ENCODE data around the gene ZFP91.

The ZFP91 gene

GRCh38 chr11:58561394-58562098 is 17.3 kb upstream of the ZFP91 start:
- Histone ChIP-seq H3K9ac (ENCODE audit: low read length) (no peak overlapping the region), H4K20me1 (ENCODE audit: low read depth, low read length) (peaks cover 81% of the 10 kb centered on the region), H3K4me3 (ENCODE audit: insufficient read depth, low read length, poor library complexity, severe bottlenecking) (no peak overlapping the region), H3K27me3 (ENCODE audit: low read length) (no peaks in the 10 kb centered on the region), H3K4me2 (ENCODE audit: low read depth, low read length, poor library complexity, severe bottlenecking) (no peak overlapping the region), H3K9me2 (replicated peaks; ENCODE audit: insufficient read depth, low read length) (no peaks in the 10 kb centered on the region), H3K27ac (ENCODE audit: low read depth, low read length) (no peak overlapping the region), H3K9me3 (ENCODE audit: insufficient read depth, low read length) (no peaks in the 10 kb centered on the region), H3F3A (ENCODE audit: insufficient read depth) (peaks cover 32% of the 10 kb centered on the region), H3K79me2 (ENCODE audit: insufficient read depth, low read length) (peaks cover 98% of the 10 kb centered on the region), H2AFZ (ENCODE audit: low read depth, low read length, severe bottlenecking) (no peak overlapping the region), H3K36me3 (ENCODE audit: low read length) (peaks cover 73% of the 10 kb centered on the region)
- TF ChIP-seq EZH2phosphoT487 (conservative IDR thresholded peaks at IDR 0.05; ENCODE audit: low read length) (no peak), CTCF (IDR thresholded peaks at IDR 0.05; ENCODE audit: insufficient read depth, low read length, poor library complexity, severe bottlenecking) (no peak)

- peaks cover 98% of the 10 kb centered on the region for H3K79me2 ChIP-seq (ENCODE audit: insufficient read depth, low read length)
- peaks cover 29% of the 10 kb centered on the region for H3F3A ChIP-seq (ENCODE audit: insufficient read depth)
- no peak overlapping the region for H3K4me2 ChIP-seq (ENCODE audit: low read depth, low read length, poor library complexity, severe bottlenecking)
Measured at GRCh38 chr11:58562375-58562800, 16.5 kb upstream of the ZFP91 start.

GRCh38 chr11:58564231-58564630 is 14.6 kb upstream of the ZFP91 start:
- Histone ChIP-seq H3K9me3 (ENCODE audit: insufficient read depth, low read length) (no peaks in the 10 kb centered on the region), H4K20me1 (ENCODE audit: low read depth, low read length) (peaks cover 70% of the 10 kb centered on the region), H3K27me3 (ENCODE audit: low read length) (no peaks in the 10 kb centered on the region), H3K9me2 (replicated peaks; ENCODE audit: insufficient read depth, low read length) (no peaks in the 10 kb centered on the region), H3K27ac (ENCODE audit: low read depth, low read length) (no peak overlapping the region), H3F3A (ENCODE audit: insufficient read depth) (peaks cover 36% of the 10 kb centered on the region), H3K4me2 (ENCODE audit: low read depth, low read length, poor library complexity, severe bottlenecking) (no peak overlapping the region), H3K4me3 (ENCODE audit: insufficient read depth, low read length, poor library complexity, severe bottlenecking) (no peak overlapping the region), H3K9ac (ENCODE audit: low read length) (no peak overlapping the region), H3K36me3 (ENCODE audit: low read length) (peaks cover 73% of the 10 kb centered on the region), H3K79me2 (ENCODE audit: insufficient read depth, low read length) (peaks cover 99% of the 10 kb centered on the region), H2AFZ (ENCODE audit: low read depth, low read length, severe bottlenecking) (no peak overlapping the region)
- TF ChIP-seq CTCF (IDR thresholded peaks at IDR 0.05; ENCODE audit: insufficient read depth, low read length, poor library complexity, severe bottlenecking) (no peak), EZH2phosphoT487 (conservative IDR thresholded peaks at IDR 0.05; ENCODE audit: low read length) (no peak)

More at GRCh38 chr11:58562375-58562800, 16.5 kb upstream of the ZFP91 start:
- Histone ChIP-seq H3K9me2 (replicated peaks; ENCODE audit: insufficient read depth, low read length) (no peaks in the 10 kb centered on the region), H3K36me3 (ENCODE audit: low read length) (peaks cover 73% of the 10 kb centered on the region), H3K27me3 (ENCODE audit: low read length) (no peaks in the 10 kb centered on the region), H3K9ac (ENCODE audit: low read length) (no peak overlapping the region), H4K20me1 (ENCODE audit: low read depth, low read length) (peaks cover 80% of the 10 kb centered on the region), H3K4me3 (ENCODE audit: insufficient read depth, low read length, poor library complexity, severe bottlenecking) (no peak overlapping the region), H3K9me3 (ENCODE audit: insufficient read depth, low read length) (no peaks in the 10 kb centered on the region), H2AFZ (ENCODE audit: low read depth, low read length, severe bottlenecking) (no peak overlapping the region), H3K27ac (ENCODE audit: low read depth, low read length) (no peak overlapping the region)
- TF ChIP-seq EZH2phosphoT487 (conservative IDR thresholded peaks at IDR 0.05; ENCODE audit: low read length) (no peak), CTCF (IDR thresholded peaks at IDR 0.05; ENCODE audit: insufficient read depth, low read length, poor library complexity, severe bottlenecking) (no peak)

Data from SU-DHL-6 (cell line).